Measurements from ENCODE around the gene HADHB.
"Not testable (repeated sequence)": the region's sequence is repeated elsewhere in the genome, so short reads cannot be mapped to it uniquely, and the experiment has no call there.

Gene HADHB

DNA sequence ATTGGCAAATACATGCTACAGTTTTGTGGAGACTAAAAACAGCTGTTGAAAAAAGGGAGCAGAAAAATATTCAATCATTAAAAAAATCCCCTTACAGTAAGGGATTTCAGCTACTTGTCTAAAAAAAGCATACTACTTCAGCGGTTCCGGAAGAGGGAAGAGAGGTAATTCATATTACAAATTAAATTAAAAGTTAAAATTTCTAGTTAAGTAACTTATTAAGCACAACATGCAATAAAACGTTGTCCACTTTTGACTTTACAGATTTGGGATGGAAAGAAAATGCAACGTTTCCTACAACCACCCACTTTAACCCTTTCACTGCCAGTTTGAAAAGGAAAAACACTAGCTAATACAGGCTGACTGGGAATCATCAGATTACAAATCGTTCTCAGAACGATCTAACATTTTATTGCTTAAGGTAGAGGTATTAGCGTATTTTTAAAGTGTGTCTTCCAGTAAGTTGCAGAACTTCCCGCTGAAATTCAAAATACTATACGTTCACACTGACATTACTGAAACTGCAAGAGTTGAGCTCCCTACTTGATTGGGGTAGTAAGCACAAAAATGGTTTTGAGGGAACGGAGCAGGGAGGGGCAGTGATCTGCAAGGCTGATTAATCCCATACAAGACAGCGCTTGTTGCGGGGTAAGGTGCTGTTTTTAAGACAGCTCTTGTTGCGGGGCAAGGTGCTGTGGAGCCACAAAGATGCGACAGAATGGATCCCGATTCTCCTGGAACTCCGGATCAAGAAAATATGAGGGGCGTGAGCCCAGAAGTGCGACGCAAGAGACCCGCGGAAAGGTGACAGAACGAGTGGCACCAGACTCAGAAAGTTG, 1.1 kb upstream of the HADHB start:
- DNase-seq (ENCODE audit: extremely low read depth in 1 of 2, low read depth in 1 of 2), result no peak

DNA sequence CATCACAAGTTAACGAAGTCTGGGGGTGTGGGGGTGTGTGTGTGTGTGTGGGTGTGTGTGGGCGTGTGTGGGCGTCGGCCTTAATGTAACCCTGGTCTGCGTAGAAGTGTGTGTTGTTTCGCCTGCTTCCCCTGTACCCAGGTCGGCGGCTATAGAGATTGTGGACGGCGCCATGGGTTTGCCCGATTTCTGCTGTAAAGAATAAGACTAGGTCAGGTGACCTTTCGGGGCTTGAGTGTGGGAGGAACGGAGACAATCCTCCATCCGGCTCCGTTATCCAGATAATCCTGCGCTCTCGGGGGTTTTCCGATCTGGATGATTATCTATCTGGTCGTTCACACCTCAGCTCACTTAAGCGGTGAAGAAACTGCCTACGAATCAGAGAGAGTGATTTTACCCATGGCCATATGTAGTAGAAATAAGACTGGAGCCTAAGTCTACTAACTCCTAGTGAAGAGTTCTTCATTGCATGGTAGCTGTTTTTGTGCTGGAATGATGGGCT, 543 bp downstream of the HADHB start:
- DNase-seq (ENCODE audit: extremely low read depth in 1 of 2, low read depth in 1 of 2), result peak in 1 of 2 donors; percentile 24

DNA sequence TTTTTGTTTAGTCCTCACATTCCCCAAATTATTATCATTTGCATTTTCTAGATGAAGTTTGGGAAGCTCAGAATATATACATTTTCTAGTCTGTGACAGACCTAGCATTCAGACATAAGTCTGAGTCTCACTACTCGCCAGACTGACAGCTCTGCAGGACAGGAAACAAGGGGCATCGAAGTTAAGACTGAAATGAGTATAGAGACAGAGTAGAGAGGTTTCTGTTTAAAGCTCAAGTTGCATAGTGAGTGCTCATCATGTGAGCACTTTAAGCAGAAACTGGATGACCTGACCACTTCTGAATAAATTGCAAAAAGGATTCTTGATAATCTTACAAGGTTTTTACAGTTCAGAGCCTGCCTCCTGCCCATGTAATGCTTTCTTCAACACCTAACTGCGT, 1.1 kb downstream of the HADHB start:
- DNase-seq (ENCODE audit: extremely low read depth in 1 of 2, low read depth in 1 of 2), result no peak

DNA sequence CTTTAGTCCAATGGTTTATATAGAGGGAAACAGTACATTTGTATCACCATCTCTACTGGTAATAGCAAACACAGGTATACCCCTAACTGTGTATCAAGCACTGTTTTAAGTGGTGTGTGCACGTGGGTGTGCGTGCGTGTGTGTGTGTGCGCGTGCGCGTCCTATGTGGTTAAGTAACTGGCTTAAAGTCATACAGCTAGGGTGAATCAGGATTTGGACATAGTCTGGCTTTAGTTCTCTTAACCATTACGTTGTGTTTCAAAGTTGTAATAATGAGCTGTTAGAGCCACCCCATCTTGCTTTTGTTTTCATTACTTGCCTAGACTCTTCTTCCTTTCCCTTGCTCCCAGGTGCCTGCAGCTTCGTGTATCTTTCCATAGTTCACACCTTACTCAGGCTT, 2.1 kb downstream of the HADHB start:
- DNase-seq (ENCODE audit: extremely low read depth in 1 of 2, low read depth in 1 of 2), result no peak

GRCh38 chr2:26249625-26250024, 4.9 kb downstream of the HADHB start:
- DNase-seq (ENCODE audit: extremely low read depth in 1 of 2, low read depth in 1 of 2), result no peak

DNA sequence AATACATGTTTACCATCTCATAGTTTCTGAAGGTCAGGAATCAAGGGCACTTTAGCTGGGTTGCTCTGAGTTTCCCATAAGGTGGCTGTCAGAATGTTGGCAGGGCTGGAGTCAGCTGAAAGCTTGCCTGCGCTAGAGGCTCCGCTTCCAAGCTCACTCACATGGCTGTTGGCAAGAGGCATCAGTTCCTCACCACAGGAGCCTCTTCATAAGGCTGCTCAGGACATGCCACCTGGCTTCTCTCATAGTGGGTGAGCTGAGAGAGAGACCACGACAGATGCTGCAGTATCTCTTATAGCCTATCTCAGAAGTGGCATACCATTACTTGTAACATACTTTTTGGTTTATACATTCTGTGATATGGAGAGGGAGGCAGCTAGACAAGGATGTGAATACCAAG, 7.2 kb downstream of the HADHB start:
- no peak for DNase-seq (ENCODE audit: extremely low read depth in 1 of 2, low read depth in 1 of 2)

GRCh38 chr2:26255759-26256384, 11.1 kb downstream of the HADHB start:
- no peak for DNase-seq (ENCODE audit: extremely low read depth in 1 of 2, low read depth in 1 of 2)

DNA sequence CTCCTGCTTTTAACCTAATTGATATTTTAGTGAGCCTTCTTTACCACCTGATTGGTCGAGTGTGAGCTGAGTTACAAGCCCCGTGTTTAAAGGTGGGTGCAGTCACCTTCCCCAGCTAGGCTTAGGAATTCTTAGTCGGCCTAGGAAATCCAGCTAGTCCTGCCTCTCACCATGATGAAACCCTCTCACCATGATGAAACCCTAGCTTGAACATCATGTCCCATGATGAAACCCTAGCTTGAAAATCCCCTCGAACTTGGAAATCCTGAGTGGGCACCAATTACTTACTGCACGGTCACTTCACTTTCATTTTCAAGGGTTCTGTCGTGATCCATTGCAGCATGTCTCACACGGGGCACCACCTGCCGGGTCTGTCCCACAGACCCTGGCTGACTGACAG, 14.1 kb downstream of the HADHB start:
- not testable (repeated sequence) for DNase-seq (ENCODE audit: extremely low read depth in 1 of 2, low read depth in 1 of 2)

DNA sequence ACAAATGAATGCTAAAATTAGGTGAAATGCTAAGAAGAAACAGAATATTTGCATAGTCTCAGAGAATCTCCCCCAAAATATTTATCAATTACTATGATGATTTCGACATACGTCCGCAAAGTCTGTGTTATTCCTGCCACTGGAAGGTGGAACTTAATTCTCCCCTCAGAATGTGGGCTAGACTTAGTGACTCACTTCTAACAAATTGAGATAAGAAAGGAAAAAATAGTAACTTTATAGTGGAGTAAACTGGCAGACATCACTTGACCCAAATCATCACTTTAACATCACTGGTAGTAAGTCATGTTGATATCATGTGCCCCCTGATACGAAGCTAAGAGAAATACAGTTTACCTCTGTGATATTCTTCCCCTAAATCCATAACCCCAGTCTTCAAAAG, 23.5 kb downstream of the HADHB start:
- DNase-seq (ENCODE audit: extremely low read depth in 1 of 2, low read depth in 1 of 2), result no peak

GRCh38 chr2:26268670-26269385, 24.1 kb downstream of the HADHB start:
- not testable (repeated sequence) for DNase-seq (ENCODE audit: extremely low read depth in 1 of 2, low read depth in 1 of 2)

- DNase-seq (ENCODE audit: extremely low read depth in 1 of 2, low read depth in 1 of 2), result no peak
Measured at GRCh38 chr2:26269571-26270158, 24.9 kb downstream of the HADHB start.

DNA sequence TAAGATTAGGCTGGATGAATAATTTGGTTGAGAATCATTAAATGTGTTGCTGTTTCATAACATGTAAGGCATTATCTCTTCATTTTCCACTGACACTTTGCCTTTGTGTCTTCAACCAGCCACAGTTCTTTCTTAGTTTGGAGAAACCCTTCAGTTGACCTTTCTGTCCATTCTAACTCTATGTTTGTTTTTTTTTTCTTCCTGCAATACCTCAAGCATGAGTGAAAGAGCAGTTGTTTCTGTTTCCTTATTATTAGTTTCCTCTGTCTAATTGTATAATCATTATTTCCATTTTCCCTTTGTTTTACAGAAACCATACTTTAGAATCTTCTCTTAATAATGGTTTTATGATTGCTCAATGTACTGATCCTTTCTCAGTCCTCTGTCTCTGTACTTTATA, 25.6 kb downstream of the HADHB start:
- no peak for DNase-seq (ENCODE audit: extremely low read depth in 1 of 2, low read depth in 1 of 2)

GRCh38 chr2:26273501-26273900, 28.8 kb downstream of the HADHB start:
- no peak for DNase-seq (ENCODE audit: extremely low read depth in 1 of 2, low read depth in 1 of 2)

GRCh38 chr2:26274058-26274613, 29.4 kb downstream of the HADHB start:
- no peak for DNase-seq (ENCODE audit: extremely low read depth in 1 of 2, low read depth in 1 of 2)

DNA sequence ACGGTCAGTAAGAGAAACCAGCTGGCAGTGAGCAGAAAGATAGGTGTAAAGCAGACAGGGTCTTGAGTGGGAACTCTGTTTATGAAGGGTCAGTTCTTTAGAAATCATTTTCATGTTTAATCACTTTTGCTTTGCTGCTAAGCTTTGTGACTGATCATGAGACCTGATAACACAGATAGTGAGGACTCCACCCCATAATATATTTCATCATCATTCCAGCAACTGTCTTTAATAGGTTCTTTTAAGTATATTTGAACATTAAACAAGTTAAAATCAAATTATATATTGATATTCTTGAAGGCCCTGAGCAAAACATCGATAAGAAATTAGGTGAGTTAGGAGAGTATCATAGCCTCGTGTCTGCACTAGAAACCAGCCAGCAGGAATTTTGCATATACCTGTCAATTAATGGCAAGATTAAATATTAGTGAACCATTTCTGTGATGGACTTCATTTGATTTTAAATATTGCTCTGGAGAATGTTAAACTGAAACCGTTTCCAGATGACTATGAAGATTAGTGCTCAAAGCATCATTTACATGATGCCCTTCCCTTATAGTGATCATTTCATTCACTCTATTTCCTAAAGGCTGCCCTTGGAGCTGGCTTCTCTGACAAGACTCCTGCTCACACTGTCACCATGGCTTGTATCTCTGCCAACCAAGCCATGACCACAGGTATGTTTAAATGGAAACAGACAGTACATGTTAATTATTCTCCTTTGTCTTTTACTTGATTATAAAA, 31.9 kb downstream of the HADHB start:
- no peak for DNase-seq (ENCODE audit: extremely low read depth in 1 of 2, low read depth in 1 of 2)

GRCh38 chr2:26279886-26280285, 35.1 kb downstream of the HADHB start:
- DNase-seq (ENCODE audit: extremely low read depth in 1 of 2, low read depth in 1 of 2), result no peak

- no peak for DNase-seq (ENCODE audit: extremely low read depth in 1 of 2, low read depth in 1 of 2)
Measured at GRCh38 chr2:26281226-26281625, 36.5 kb downstream of the HADHB start.

DNA sequence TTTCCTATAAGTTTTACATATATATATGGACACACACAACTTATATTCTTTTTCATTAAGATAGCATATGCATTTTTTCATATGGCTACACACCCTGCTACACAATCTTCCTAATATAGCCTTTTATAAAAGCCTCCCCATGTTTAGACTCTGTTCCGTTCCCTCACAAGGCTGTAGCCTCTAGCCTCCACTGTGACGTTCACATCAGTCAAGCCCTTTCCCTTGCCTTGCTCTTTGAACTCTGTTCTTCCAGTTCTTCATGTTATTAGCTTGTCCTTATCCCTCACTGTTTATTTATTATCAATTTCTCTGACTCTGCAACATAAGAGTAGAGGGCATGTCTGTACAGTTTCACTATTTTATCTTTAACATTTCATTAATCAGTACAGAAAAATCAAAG, 38.9 kb downstream of the HADHB start:
- no peak for DNase-seq (ENCODE audit: extremely low read depth in 1 of 2, low read depth in 1 of 2)

GRCh38 chr2:26284132-26284531, 39.4 kb downstream of the HADHB start:
- DNase-seq (ENCODE audit: extremely low read depth in 1 of 2, low read depth in 1 of 2), result no peak

DNA sequence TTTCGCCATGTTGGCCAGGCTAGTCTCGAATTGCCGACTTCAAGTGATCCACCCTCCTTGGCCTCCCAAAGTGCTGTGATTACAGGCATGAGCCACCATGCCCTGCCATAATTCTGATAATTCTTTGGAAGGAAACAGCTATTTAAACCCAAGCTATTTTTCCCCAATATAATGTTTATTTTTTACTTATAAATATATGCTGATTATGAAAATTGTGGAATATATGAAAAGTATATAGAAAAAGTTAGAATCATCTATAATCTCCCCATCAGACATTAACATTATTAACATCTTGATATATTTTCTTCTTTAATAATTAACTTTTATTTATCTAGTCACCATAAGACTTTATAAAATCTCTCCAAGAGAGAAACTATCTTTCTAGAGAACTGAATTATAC, 41.2 kb downstream of the HADHB start:
- DNase-seq (ENCODE audit: extremely low read depth in 1 of 2, low read depth in 1 of 2), result no peak

All from activated CD8-positive, alpha-beta memory T cell treated with anti-CD3 and anti-CD28 coated beads for 1 hour (primary cell).